A673 (cell line): Measurements from ENCODE around the gene HELZ. TPM values are rescaled to one million over a fixed set of nuclear protein-coding genes. Genes with fewer than 3 reads are reported as not detected.

Experiments
- BruUV-seq: library from RNA; stranded (reverse); fragments of 400-500 nt; replicated peaks from 2 replicates; lab custom pipeline; 2021; lab: Mats Ljungman, UMichigan
- CTCF ChIA-PET: fragments of 300-600 bp; sonication (Branson Sonifier 250); formaldehyde crosslinking; loops from one replicate; lab custom pipeline; 2022; ENCODE audit warnings: antibody characterized with exemption; lab: Charles Lee
- POLR2A ChIA-PET: fragments of 300-600 bp; sonication (Branson Sonifier 250); formaldehyde crosslinking; loops from one replicate; lab custom pipeline; 2022; ENCODE audit warnings: antibody characterized with exemption; ENCODE audit not compliant: low non-redundant PET; lab: Charles Lee
- DNase-seq: peaks from one replicate; pipeline ENCODE4 v3.0.0-alpha.2; 2015; ENCODE audit warnings: low spot score
- H3K27ac ChIP-seq: fragments of 200-600 bp; sonication (generic); 2 replicates; pipeline ENCODE4 v1.5.1; 2016; ENCODE audit warnings: mixed run types, low read depth, mild to moderate bottlenecking, mixed read lengths, antibody characterized with exemption, low read length; ENCODE audit not compliant: poor library complexity, severe bottlenecking
- H3K27me3 ChIP-seq: fragments of 200-600 bp; sonication (generic); replicated peaks from 2 replicates; pipeline ENCODE4 v1.6.1; 2017; ENCODE audit warnings: mixed run types, low read depth, mild to moderate bottlenecking, mixed read lengths, antibody characterized with exemption, low read length; ENCODE audit not compliant: insufficient read depth, poor library complexity
- H3K36me3 ChIP-seq: fragments of 200-600 bp; sonication (generic); 2 replicates; pipeline ENCODE4 v1.6.1; 2016; ENCODE audit warnings: mixed run types, mild to moderate bottlenecking, mixed read lengths, antibody characterized with exemption, low read length; ENCODE audit not compliant: insufficient read depth, poor library complexity, severe bottlenecking
- H3K4me1 ChIP-seq: fragments of 200-600 bp; sonication (generic); 2 replicates; pipeline ENCODE4 v1.6.1; 2017; ENCODE audit warnings: mixed run types, mild to moderate bottlenecking, mixed read lengths, antibody characterized with exemption, low read length; ENCODE audit not compliant: insufficient read depth, poor library complexity, severe bottlenecking
- H3K4me3 ChIP-seq: fragments of 200-600 bp; sonication (generic); 2 replicates; pipeline ENCODE4 v1.5.1; 2016; ENCODE audit warnings: low read depth, mixed run types, mild to moderate bottlenecking, mixed read lengths, low read length; ENCODE audit not compliant: poor library complexity, severe bottlenecking
- H3K9me3 ChIP-seq: fragments of 200-600 bp; sonication (generic); 2 replicates; pipeline ENCODE4 v1.6.1; 2016; ENCODE audit warnings: mixed run types, low read depth, mild to moderate bottlenecking, mixed read lengths, antibody characterized with exemption, low read length; ENCODE audit not compliant: poor library complexity, severe bottlenecking
- CTCF ChIP-seq: fragments of 300-800, 200-600 bp; sonication (generic); conservative IDR thresholded peaks from 2 replicates; pipeline ENCODE4 v1.5.1; 2017; ENCODE audit warnings: low read depth, mild to moderate bottlenecking, antibody characterized with exemption, low read length, moderate library complexity, mixed read lengths
- EZH2 ChIP-seq: fragments of 200-600 bp; sonication (generic); IDR thresholded peaks from 2 replicates; pipeline ENCODE4 v1.6.1; 2017; ENCODE audit warnings: borderline replicate concordance, low read depth, mild to moderate bottlenecking, mixed read lengths, antibody characterized with exemption, low read length; ENCODE audit not compliant: poor library complexity, severe bottlenecking
- intact Hi-C: fragments of 100-400 bp; cut with micrococcal nuclease; formaldehyde crosslinking; loops from one replicate; pipeline ENCODE4 v1.10.0; 2022; ENCODE audit not compliant: unreplicated experiment
- total RNA-seq: library from RNA; stranded (reverse); gene quantifications from 2 replicates; pipeline ENCODE4 v1.2.3, GENCODE V29; 2021

Gene HELZ
- total RNA-seq, 1 experiment from 2014 or later = 57.3 TPM

- no peak overlapping the region for H3K4me3 ChIP-seq
- TF ChIP-seq EZH2 (no peak), CTCF (no peak)
- no TSS peak for BruUV-seq
- ChIA-PET POLR2A (no interaction called here), CTCF (no interaction called here)
- H3K36me3 ChIP-seq = peaks cover 8% of the 10 kb centered on the region
- peaks cover 34% of the 10 kb centered on the region for H3K4me1 ChIP-seq
- DNase-seq = no peak
- H3K27ac ChIP-seq = no peak overlapping the region
- no peaks in the 10 kb centered on the region for H3K27me3 ChIP-seq
- no peaks in the 10 kb centered on the region for H3K9me3 ChIP-seq
- intact Hi-C loops = no loop called here
Measured at GRCh38 chr17:67216578-67217320, 28.2 kb downstream of the HELZ start.

- Histone ChIP-seq H3K36me3 (peaks cover 8% of the 10 kb centered on the region), H3K9me3 (no peaks in the 10 kb centered on the region), H3K4me1 (peaks cover 31% of the 10 kb centered on the region), H3K27ac (no peak overlapping the region), H3K27me3 (no peaks in the 10 kb centered on the region), H3K4me3 (no peak overlapping the region)
- TF ChIP-seq EZH2 (no peak), CTCF (no peak)
- no peak for DNase-seq
- intact Hi-C loops = no loop called here
- POLR2A ChIA-PET = no interaction called here
- no TSS peak for BruUV-seq
- CTCF ChIA-PET = no interaction called here
Measured at GRCh38 chr17:67215991-67216421, 29.0 kb downstream of the HELZ start.

- H3K36me3 ChIP-seq = no peaks in the 10 kb centered on the region
- TF ChIP-seq EZH2 (no peak), CTCF (no peak)
- peak overlapping the region; percentile 53 for H3K27ac ChIP-seq
- H3K9me3 ChIP-seq = no peaks in the 10 kb centered on the region
- intact Hi-C loops = no loop called here
- peaks cover 30% of the 10 kb centered on the region for H3K4me1 ChIP-seq
- H3K4me3 ChIP-seq = no peak overlapping the region
- DNase-seq = peak; percentile 61
- BruUV-seq = no TSS peak
- H3K27me3 ChIP-seq = no peaks in the 10 kb centered on the region
- ChIA-PET POLR2A (no interaction called here), CTCF (interaction anchor here (0.6 kb wide), 1 partner anchor 268 kb away, joined by 13 read pairs; no protein-coding TSS in a partner anchor)
Measured at GRCh38 chr17:67212714-67213417, 32.1 kb downstream of the HELZ start.
